IMR-90 (cell line): ENCODE data around the gene SOWAHB.

Source experiments
- CHD1 ChIP-seq: IDR thresholded peaks from 2 replicates; pipeline ENCODE4 v1.6.1; 2012; ENCODE audit warnings: low read depth, low read length, improper control_type of control experiment
- CTCF ChIP-seq: conservative IDR thresholded peaks from 2 replicates; pipeline ENCODE4 v1.5.1; 2012; ENCODE audit warnings: mild to moderate bottlenecking, low read depth, low read length, improper control_type of control experiment
- FOS ChIP-seq: fragments of 150-350 bp; IDR thresholded peaks from 2 replicates; pipeline ENCODE4 v1.6.1; 2016; ENCODE audit warnings: low read depth, low read length
- MAFK ChIP-seq: IDR thresholded peaks from 2 replicates; pipeline ENCODE4 v1.6.1; 2012; ENCODE audit warnings: low read depth, low read length, improper control_type of control experiment
- MXI1 ChIP-seq: IDR thresholded peaks from 2 replicates; pipeline ENCODE4 v1.6.1; 2012; ENCODE audit warnings: low read depth, mild to moderate bottlenecking, low read length, moderate library complexity, borderline replicate concordance
- POLR2A ChIP-seq: IDR thresholded peaks from 2 replicates; pipeline ENCODE4 v1.6.1; 2012; ENCODE audit warnings: mild to moderate bottlenecking, low read depth, low read length
- RAD21 ChIP-seq: IDR thresholded peaks from 2 replicates; pipeline ENCODE4 v1.6.1; 2012; ENCODE audit warnings: low read length, improper control_type of control experiment
- USF2 ChIP-seq: fragments of 150-350 bp; IDR thresholded peaks from 2 replicates; pipeline ENCODE4 v1.6.1; 2017; ENCODE audit warnings: mild to moderate bottlenecking, antibody characterized with exemption, low read length, low read depth

GRCh38 chr4:76874176-76874575, 23.8 kb downstream of the SOWAHB start:
- TF ChIP-seq CTCF (no peak), FOS (no peak), MAFK (no peak), MXI1 (no peak), POLR2A (no peak), CHD1 (no peak), USF2 (no peak), RAD21 (no peak)
